T1000 (cell line): ENCODE results near the gene CLCNKB.
A peak's percentile ranks its signal among the peaks of the same experiment; 100 is the strongest.
"Not testable (repeated sequence)": the region's sequence is repeated elsewhere in the genome, so short reads cannot be mapped to it uniquely, and the experiment has no call there.

Experiments
- DNase-seq: peaks from one replicate; lab custom pipeline; 2025; ENCODE audit warnings: mixed read lengths; lab: John Stamatoyannopoulos, UW

Gene CLCNKB

DNA sequence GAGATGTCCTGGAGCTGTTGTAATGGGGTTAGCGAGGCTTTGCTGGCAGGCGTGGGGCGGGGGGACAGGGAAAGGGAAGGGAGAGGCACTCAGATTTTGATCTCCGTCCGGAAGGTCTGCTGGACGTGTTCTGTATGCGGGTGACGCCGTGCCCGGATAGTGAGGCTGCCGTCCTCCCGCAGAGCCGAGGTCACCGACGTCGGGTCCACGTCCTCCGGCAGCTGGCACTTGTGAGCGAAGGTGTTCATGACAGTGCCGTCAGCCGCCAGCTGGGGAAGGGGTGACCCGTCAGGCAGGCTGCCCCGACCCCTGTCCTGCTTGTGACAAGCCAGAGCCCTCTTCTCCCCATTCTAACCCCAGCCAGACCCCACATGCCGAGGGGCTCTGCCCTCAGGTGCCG, 28.1 kb upstream of the CLCNKB start:
- no peak for DNase-seq

DNA sequence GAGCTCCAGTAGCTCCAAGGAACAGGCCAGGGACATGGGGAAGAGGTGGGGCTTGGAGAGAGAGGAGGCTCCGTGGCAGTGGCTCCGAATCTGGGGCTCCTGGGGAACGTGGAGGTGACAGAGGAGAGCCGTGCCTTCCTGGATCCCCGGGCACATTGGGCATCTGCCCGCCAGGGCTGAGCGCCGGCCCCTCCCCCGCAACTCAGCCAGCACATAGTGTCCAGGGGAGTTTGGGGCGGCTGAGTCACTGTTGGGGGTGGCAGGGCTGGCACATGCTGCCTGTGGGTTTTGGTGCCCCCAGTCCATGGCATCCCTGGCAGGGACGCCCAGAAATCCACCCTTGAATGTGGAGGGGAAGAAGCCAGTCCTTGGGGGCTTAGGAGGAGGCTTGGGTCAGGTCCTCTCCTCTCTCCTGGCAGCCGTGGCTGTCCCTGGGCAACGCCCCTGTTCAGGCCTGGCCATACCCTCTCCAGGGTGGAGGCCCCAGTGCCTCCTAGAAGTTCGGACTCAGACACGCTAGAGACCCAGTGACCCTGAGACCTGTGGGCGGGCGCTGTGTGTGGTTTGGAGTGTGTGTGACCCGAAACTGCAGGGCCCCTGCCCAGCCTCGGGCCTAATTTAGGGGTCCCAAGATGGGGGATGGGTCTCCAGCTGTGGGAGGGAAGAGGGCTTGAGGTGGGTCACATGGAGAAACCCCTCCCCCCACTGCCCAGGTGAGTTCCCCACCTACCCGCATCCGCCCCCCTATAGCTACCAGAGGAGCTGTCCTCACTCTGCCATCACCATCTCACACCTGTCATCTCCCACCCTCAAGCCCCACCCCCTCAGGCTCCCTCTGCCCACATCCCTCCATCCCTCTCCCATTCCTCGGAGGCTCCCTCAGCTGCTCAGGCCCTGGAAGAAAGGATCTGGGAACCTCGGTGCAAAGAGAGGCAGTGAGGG, 27.4 kb upstream of the CLCNKB start:
- peak; percentile 11 for DNase-seq

DNA sequence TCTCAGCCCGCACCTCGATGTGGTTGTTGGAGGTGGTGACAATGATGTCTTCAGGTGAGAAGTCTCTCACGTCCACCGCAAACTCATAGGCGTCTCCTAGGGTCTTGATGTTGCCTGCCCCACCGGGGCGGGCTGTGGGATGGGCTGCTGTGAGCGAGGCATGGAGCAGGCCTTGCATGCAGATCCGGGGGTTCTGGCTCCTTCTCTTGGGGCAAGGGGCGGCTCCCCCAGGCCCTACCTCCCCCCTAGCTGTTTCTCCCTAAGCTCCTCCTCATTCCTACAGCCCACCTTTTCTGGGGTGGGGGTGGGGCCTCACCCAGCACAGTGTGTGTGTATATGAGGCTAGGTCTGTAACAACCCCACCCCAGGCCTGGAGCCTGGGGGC, 26.5 kb upstream of the CLCNKB start:
- DNase-seq = no peak

DNA sequence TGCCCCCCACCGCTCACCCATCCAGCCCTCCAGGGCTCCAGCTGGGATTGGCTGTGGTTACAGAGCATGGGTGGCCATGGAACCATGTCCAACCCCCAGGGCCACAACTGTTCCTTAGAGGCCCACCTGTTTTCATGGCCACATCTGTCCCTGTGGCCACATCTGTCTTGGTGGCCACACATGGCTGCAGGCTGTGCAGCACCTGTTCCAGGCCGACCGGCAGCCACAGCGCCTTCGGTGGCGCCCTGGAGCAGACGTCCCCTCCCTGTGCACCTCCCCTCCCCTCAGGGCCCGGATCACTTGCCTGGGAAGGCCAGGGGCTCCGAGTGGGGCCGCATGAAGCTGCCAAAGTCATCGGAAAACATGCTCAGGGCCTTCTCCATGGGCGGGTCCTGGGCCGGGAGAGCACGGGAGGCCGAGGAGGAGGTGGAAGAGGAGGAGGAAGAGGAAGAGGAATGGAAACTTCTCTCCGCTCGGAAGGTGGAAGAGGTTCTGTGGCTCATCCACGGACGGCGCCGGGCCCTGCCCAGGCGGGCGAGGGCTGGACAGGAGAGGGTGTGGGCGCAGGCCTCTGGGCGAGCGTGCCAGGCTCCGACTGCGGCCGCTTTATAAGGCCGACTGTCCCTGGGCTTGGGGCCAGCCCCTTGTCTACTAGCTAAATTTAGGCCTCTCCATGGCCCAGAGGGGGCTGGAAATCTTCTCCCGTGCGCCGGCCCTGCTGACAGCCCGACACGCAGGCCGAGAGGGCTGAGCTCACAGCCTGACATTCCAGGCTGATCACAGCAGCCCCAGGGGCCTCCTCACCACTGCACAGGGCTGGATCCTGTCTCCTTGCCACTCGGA, 25.9 kb upstream of the CLCNKB start, which contains the start of gene HSPB7:
TSS of gene HSPB7 (minus strand) at position 583 of the 843 bp plus-strand sequence. CDS start at position 503, 80 bp downstream.
- peak; percentile 21 for DNase-seq

DNA sequence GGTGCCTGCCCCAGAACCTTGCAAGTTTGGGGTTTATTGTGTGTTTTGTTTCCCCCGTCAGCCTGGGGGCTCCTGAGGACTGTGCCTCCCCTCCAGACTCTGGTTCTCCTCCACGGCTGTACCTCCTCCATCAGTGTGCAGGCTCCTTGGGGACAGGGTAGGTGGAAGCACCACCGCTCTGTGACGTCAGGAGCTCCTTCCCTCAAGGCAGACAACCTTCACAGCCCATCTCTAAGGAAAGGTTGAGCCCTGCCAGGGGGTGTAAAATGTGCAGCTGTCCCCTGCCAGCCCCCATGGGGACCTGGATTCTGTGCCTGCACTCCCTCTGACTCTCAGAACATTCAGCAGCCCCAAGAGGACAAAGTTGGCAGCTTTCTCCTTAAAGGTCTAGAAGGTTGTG, 25.3 kb upstream of the CLCNKB start:
- no peak for DNase-seq

DNA sequence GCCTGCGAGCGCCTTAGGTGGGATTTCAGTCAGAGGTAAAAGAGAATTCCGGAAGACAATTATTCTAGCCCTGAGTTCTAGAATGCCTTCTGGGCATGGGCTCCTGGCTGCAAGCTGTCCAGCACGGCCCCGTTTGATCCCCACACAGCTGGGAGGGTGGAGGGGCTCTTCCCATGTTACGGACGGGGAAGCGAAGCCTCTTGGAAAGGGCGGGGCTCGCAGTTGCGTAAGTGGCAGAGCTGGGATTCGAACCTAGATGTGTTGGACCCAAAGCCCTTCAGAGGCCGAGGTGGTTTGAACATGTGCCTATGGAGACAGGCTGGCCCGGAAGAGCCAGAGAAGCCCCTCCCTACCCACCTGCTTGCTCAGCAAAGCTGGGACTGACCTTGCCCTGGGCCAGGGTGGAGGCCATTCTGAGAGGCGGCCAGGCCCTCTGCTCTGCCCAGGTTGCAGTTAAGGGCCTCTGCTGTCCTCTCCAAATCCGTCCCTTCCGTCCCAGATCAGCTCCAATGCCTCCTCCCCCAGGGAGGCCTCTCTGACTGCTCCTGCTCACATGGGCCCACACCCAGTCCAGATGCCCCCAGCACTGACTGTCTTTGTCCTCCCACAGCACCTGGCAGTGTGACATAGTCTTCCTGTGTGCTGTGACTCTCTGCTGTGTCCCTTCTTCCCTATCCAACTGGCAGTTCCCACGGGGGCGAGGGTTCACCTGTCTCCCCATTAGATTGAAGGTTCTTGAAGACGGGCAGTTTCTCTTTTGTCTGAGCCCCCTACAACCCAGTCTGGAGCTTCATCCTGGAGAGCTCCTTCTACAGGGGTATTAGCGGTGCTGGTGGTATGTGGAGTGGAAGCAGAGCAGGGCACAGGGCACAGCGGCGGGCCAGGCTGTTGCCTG, 24.6 kb upstream of the CLCNKB start:
- no peak for DNase-seq

DNA sequence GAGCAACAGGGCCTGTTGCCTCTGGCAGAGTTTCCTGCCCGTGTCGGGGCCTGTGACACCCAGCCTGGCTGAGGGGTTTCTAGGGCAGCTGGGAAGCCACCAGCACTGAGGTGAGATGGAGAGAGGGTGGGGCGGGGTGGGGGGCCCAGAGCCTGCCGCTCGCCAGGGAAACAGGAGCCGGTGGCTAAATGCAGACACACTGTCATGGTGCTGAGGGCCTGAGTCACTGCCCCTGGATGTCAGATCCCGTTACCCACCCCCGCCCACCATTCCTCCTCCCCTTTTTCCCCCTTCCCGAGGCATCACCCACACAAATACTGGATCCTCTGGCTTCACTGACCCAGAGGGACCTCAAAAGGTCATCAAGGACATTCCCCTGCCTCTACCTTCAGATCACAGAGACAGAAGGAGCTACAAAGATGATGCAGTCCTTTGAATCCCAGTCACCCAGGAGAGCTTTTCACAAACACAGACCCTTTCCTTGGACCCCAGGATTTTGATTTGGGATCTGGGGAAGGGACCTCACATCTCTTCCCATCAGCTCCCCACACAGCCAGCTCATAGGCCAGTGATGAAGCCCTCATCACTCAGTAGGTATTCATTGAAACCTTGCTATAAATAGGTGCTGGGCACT, 23.8 kb upstream of the CLCNKB start:
- peak; percentile 70 for DNase-seq

DNA sequence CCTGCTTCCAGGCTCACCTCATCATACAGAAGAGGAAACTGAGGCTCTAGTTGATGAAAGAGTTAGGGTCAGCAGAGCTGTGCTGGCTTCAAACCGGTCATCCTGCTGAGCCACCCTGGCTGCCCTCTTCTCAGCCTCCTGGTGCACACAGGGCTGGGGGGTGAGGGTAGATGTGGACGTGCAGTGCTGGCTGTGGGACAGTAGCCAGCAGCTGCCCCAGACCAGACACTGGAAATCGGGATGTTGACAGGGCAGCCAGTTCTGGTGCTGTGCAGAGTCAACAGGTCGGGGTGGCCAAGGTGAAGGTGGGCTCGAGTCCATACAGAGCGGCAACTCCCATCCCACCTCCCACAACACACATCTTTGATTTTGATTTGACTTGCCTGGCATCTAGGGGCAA, 23.3 kb upstream of the CLCNKB start:
- DNase-seq = no peak

DNA sequence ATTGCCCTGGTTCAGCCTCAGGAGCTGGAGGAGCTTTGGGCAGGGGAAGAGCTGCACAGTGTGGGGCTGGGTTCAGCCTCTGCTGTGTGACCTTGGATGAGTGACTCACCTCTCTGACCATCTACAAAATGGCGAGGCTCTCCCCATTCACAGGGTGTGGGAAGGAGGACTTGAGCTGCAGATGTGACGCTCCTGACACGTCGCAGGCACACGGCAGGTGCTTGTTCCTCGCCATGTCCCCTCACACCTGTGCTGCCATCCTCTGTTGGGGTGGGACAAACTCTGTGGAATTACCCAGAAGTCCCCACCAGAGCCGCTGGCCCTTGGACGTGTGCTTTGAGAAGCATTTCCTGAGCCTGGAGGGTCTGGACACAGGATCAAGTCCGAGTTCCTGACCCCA, 22.7 kb upstream of the CLCNKB start:
- DNase-seq = not testable (repeated sequence)

DNA sequence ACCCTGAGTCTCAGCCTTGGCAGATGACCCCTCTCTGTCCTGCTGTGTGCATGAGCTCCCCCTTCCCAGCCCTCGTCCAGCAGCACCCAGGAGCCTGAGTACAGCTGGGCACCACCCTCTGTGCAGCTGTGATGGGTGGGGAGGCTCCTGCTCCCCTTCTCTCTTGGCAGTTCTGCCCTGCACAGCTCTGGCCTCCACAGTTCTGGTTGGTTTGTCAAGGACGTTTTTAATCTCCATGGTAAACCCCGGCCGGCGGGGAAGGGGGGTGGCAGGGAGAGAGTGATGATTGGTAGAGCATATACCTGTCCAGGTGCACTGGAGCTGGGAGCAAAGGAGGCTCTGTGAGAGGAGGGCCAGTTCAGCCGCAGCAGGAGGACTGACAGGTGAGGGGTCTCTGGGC, 21.9 kb upstream of the CLCNKB start, which contains the start of gene CLCNKA:
TSS of gene CLCNKA (plus strand) at position 356 of the 400 bp plus-strand sequence. CDS start 584 bp downstream, outside the sequence.
- DNase-seq = no peak

DNA sequence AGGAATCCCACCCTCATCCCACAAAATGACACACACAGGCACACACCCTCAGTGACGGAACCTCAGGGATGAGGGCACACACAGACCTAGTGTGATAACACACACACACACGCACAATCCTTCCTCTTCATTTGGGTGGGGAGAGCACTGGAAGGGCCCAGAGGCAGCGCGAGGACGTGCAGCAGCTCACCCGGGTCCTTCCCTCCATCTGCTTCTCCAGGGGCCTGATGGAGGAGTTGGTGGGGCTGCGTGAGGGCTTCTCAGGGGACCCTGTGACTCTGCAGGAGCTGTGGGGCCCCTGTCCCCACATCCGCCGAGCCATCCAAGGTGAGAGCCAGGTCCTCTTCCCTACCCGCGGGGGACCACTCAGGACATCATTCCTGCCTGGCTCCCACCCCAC, 21.2 kb upstream of the CLCNKB start:
- DNase-seq = no peak

DNA sequence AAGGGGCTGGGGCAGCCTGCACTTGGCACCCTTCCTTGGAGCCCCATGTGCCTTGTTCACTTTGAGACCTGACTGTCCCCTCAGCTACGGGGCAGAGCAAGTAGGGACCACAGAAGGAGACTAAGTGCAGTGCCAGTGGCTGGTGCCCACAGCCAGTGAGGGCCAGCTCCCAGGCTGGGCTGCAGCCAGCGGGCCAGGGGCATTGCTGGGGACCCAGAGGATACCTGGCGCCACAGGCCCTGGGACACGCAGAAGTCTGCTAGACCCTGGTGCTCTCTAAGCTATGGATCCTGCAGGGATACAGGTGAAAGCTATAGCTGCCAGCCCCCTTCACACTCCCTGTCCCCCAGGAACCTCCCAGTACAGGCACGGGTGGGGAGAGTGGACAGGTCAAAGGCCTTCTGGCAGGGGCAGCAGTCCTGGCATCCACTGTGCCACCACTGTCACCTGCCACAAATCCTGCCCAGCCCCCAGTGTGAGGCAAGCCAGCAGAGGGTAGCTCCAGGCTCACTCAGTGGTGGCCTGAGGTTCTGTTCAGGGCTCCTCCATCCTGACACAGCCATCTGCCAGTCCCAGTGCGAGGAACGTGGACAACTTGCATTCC, 20.4 kb upstream of the CLCNKB start:
- no peak for DNase-seq

DNA sequence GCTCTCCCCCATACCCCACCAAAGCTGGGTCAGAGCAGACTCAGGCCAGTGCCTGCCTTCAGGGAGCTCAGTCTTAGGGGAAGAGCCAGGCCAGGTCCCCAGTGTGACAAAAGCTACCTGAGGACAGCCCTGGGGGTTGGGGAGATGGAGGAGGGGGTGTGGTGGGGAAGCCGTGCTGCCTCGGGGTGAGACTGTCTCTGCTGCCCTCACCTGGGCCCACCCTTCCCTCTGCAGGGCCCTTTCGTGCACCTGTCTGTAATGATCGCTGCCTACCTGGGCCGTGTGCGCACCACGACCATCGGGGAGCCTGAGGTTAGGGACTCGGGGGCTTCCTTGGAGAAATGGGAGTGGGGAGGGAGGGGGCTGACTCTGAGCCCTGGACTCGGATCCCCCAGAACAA, 17.3 kb upstream of the CLCNKB start:
- DNase-seq = not testable (repeated sequence)

DNA sequence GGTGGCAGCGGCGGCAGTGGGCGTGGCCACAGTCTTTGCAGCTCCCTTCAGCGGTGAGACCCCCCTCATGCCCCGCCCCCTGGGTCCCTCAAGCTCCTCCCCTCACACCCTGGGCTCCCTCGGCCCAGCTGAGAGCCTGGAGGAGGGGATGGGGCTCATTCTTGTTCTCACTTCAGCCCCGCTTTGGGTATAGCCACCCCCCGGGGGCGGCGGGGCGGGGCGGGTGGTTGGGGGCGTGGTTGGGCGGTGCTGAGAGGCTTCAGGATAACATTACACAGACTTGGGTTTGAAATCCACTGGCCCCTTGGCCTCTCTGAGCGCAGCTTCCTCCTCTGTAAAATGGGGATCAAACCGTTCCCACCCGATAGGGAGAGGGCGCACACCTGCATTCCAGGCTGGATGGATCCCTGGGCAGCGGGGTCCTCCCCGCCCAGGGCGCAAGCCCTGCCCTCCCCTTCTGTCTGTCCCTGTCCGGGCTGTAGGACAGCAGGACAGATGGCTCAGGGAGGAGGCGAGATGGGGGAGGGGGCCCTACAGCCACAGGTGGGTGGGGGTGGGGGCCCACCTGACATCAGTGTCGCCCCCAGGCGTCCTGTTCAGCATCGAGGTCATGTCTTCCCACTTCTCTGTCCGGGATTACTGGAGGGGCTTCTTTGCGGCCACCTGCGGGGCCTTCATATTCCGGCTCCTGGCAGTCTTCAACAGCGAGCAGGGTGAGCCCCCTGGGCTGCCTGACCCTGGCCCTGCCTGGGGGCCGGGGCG, 16.7 kb upstream of the CLCNKB start:
- DNase-seq = no peak

DNA sequence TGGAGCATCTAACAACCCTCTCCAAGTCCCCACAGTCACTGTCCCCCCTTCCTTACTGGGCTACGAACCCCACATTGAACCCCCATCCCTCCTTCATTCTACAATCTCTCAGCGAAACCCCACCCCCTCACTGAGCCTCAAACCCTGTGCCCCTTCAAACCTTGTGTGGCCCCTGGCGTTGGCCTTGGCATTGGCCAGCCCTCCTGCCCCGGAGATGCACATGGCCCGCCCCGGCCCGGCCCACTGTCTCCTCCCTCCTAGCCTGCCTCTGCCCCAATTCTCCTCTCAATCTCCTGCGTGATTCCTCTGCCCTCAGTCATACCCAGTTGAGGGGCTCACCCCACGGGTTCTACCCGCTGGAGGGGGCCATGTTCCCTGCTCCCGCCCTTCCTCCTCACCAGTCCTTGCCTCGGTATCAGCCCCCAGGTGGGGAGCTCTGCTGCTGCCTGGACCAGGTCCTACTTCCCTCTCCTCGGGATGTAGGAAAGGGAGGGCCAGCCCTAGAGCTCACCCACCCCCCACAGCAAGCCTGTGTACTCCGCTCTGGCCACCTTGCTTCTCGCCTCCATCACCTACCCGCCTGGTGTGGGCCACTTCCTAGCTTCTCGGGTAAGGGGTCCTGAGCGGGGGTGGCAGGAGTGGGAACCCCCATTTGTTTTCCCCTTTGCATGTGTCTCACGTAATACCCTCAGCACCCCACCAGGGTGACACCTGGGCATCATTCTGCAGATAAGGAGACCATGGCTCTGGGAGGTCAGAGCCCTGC, 15.2 kb upstream of the CLCNKB start:
- DNase-seq = no peak

DNA sequence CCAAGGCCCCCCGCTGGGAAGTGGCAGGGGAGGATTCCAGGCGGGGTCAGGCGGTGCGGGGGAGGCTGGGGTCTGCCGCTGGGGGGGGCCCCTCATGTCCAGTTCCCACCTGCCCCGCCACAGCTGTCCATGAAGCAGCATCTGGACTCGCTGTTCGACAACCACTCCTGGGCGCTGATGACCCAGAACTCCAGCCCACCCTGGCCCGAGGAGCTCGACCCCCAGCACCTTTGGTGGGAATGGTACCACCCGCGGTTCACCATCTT, 14.6 kb upstream of the CLCNKB start:
- not testable (repeated sequence) for DNase-seq

DNA sequence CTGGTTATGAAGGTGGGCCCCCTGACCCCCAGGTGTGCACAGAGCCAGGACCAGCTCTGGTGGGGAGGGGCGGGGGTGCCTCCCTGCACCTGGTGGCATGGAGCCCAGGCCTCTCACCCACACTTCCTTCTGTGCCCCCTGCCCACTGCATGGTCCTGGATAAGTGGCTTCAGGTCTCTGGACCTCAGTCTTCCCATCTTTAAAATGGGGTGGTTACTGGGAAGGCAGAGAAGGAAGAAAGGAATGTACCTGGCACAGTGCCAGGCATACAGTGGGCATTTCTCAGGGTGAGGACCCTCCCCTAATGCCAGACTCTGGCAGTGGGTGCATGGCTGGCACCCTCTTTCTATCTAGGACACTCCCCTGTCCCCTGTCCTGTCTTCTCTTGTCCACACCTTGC, 14.3 kb upstream of the CLCNKB start:
- no peak for DNase-seq

DNA sequence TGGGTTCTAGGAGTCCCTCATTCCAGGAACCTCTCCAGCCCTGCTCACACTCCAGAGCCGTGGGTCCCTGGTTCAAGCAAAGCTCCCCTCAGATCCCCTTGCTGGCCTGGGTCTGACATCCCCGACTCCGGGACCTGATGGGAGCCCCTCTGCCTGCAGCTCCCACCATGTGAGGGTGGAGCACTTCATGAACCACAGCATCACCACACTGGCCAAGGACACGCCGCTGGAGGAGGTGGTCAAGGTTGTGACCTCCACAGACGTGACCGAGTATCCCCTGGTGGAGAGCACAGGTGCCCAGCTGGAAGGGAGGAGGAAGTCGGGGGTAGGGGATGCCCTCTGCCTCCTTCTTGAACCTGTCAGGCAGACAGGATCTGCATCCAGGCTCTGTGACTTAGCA, 12.0 kb upstream of the CLCNKB start:
- DNase-seq = no peak

DNA sequence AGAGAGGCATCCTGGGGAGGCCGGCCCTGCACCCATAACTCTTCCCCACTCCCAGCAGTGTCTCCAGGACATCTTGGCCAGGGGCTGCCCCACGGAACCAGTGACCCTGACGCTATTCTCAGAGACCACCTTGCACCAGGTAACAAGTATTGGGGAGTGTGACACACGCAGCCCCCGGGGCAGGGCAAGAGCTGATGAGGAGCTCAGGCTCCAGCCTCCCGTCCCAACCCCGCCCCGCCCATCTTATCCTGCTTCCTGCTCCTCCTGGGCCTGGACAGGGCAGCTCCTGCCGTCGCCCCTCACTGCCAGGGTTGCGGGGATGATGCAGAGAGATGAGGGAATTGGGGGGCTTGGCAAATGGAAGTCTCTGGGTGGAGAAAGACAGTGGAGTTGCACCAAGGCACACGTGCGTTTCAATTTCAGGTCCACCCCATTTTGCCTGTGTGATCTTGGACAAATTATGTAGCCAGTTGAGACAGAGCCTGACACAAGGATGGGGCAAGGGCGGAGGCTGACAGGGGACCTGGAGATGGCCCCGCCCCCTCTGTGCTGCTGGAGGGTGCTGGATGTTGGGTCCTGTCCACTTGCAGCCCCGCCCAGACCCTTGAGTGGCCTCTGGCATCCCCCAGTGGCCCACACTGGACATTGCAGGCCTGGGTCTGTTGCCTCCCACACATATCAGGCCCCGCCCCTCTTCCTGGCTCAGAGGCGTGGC, 11.0 kb upstream of the CLCNKB start:
- peak; percentile 81 for DNase-seq
